IMR-90 (cell line): ENCODE results near the gene ARL4A. TPM values are rescaled to one million over a fixed set of nuclear protein-coding genes. Genes with fewer than 3 reads are reported as not detected.
A peak's percentile ranks its signal among the peaks of the same experiment; 100 is the strongest.

ENCODE experiments used
- ATAC-seq: fragments of 200-7000 bp; cut with Tn5 transposase; 2 replicates; pipeline ENCODE4 v1.9.1; 2020; ENCODE audit warnings: low read depth, mild to moderate bottlenecking, moderate library complexity
- BruUV-seq: library from RNA; stranded (reverse); fragments of 400-500 nt; replicated peaks from 2 replicates; lab custom pipeline; 2021; lab: Mats Ljungman, UMichigan
- CTCF ChIA-PET: fragments of 300-600 bp; formaldehyde crosslinking; extraction: SDS; loops from one replicate; lab custom pipeline; 2021; ENCODE audit warnings: antibody characterized with exemption; lab: Yijun Ruan, JAX
- POLR2A ChIA-PET: fragments of 300-600 bp; sonication (Branson Sonifier 250); formaldehyde crosslinking; loops from one replicate; lab custom pipeline; 2022; ENCODE audit warnings: antibody characterized with exemption; ENCODE audit not compliant: unreplicated experiment; lab: Charles Lee
- DNase-seq: peaks from one replicate; pipeline ENCODE4 v3.0.0; 2013
- H2AFZ ChIP-seq: replicated peaks from 2 replicates; pipeline ENCODE3; 2013; ENCODE audit warnings: low read length, mild to moderate bottlenecking; ENCODE audit not compliant: poor library complexity
- H2AK5ac ChIP-seq: 2 replicates; pipeline ENCODE4 v1.6.1; 2013; ENCODE audit warnings: low read depth, low read length, inconsistent platforms
- H2AK9ac ChIP-seq: replicated peaks from 2 replicates; pipeline ENCODE3; 2013; ENCODE audit warnings: mild to moderate bottlenecking, low read depth, low read length, moderate library complexity; ENCODE audit not compliant: poor library complexity
- H2BK120ac ChIP-seq: 2 replicates; pipeline ENCODE4 v1.6.1; 2013; ENCODE audit warnings: low read depth, low read length, inconsistent platforms
- H2BK15ac ChIP-seq: 3 replicates; pipeline ENCODE4 v1.6.1; 2013; ENCODE audit warnings: low read depth, low read length, inconsistent platforms
- H2BK20ac ChIP-seq: 2 replicates; pipeline ENCODE4 v1.6.1; 2013; ENCODE audit warnings: low read depth, mild to moderate bottlenecking, inconsistent platforms, low read length, moderate library complexity
- H2BK5ac ChIP-seq: 2 replicates; pipeline ENCODE4 v1.6.1; 2013; ENCODE audit warnings: mild to moderate bottlenecking, low read depth, low read length, inconsistent platforms; ENCODE audit not compliant: poor library complexity, severe bottlenecking
- H3K14ac ChIP-seq: replicated peaks from 2 replicates; pipeline ENCODE4 v1.6.1; 2013; ENCODE audit warnings: low read depth, low read length, inconsistent platforms
- H3K18ac ChIP-seq: 2 replicates; pipeline ENCODE4 v1.6.1; 2013; ENCODE audit warnings: low read depth, low read length, control low read depth
- H3K23ac ChIP-seq: 2 replicates; pipeline ENCODE4 v1.6.1; 2013; ENCODE audit warnings: low read depth, low read length, inconsistent platforms
- H3K27ac ChIP-seq: 2 replicates; pipeline ENCODE4 v1.5.1; 2013; ENCODE audit warnings: mild to moderate bottlenecking, control low read depth, low read length; ENCODE audit not compliant: insufficient read depth
- H3K27me3 ChIP-seq: 2 replicates; pipeline ENCODE4 v1.6.1; 2013; ENCODE audit warnings: low read length; ENCODE audit not compliant: control insufficient read depth, insufficient read depth
- H3K36me3 ChIP-seq: 2 replicates; pipeline ENCODE4 v1.6.1; 2013; ENCODE audit warnings: low read length, mixed read lengths; ENCODE audit not compliant: control insufficient read depth, insufficient read depth
- H3K4ac ChIP-seq: 2 replicates; pipeline ENCODE4 v1.6.1; 2013; ENCODE audit warnings: low read depth, low read length, inconsistent platforms
- H3K4me1 ChIP-seq: 2 replicates; pipeline ENCODE4 v1.6.1; 2013; ENCODE audit warnings: low read length, mixed read lengths; ENCODE audit not compliant: control insufficient read depth, insufficient read depth
- H3K4me2 ChIP-seq: 2 replicates; pipeline ENCODE4 v1.6.1; 2013; ENCODE audit warnings: low read depth, mild to moderate bottlenecking, control low read depth, low read length, moderate library complexity
- H3K4me3 ChIP-seq: 2 replicates; pipeline ENCODE4 v1.5.1; 2013; ENCODE audit warnings: low read depth, mild to moderate bottlenecking, control low read depth, low read length, moderate library complexity; ENCODE audit not compliant: insufficient read depth
- H3K56ac ChIP-seq: 2 replicates; pipeline ENCODE4 v1.6.1; 2013; ENCODE audit warnings: low read length, inconsistent platforms; ENCODE audit not compliant: insufficient read depth; ENCODE audit errors: extremely low read depth
- H3K79me1 ChIP-seq, 2 experiments: 2 replicates each; pipeline ENCODE4 v1.6.1; 2013; ENCODE audit warnings: low read length in 2 of 2, inconsistent platforms in 1 of 2, low read depth in 1 of 2
- H3K9ac ChIP-seq: 2 replicates; pipeline ENCODE4 v1.6.1; 2013; ENCODE audit warnings: low read depth, low read length, control low read depth
- H3K9me1 ChIP-seq: 2 replicates; pipeline ENCODE4 v1.6.1; 2013; ENCODE audit warnings: low read length, inconsistent platforms; ENCODE audit not compliant: insufficient read depth
- H3K9me3 ChIP-seq: 2 replicates; pipeline ENCODE4 v1.6.1; 2013; ENCODE audit warnings: low read length; ENCODE audit not compliant: control insufficient read depth, insufficient read depth
- H4K20me1 ChIP-seq: 2 replicates; pipeline ENCODE4 v1.6.1; 2013; ENCODE audit warnings: low read length, inconsistent platforms; ENCODE audit not compliant: insufficient read depth
- H4K5ac ChIP-seq: 2 replicates; pipeline ENCODE4 v1.6.1; 2013; ENCODE audit warnings: mild to moderate bottlenecking, low read depth, low read length, control low read depth
- H4K8ac ChIP-seq, 2 experiments: 2 replicates each; pipeline ENCODE4 v1.6.1; 2013; ENCODE audit warnings: low read depth in 2 of 2, low read length in 2 of 2, control low read depth in 1 of 2, inconsistent platforms in 1 of 2
- H4K91ac ChIP-seq: 2 replicates; pipeline ENCODE4 v1.6.1; 2013; ENCODE audit warnings: low read depth, low read length, inconsistent platforms; ENCODE audit not compliant: insufficient read depth
- MAZ ChIP-seq: IDR thresholded peaks from 2 replicates; pipeline ENCODE4 v1.6.1; 2012; ENCODE audit warnings: low read depth, mild to moderate bottlenecking, low read length, improper control_type of control experiment, moderate library complexity, borderline replicate concordance
- RCOR1 ChIP-seq: IDR thresholded peaks from 2 replicates; pipeline ENCODE4 v1.6.1; 2012; ENCODE audit warnings: mild to moderate bottlenecking, low read length, improper control_type of control experiment; ENCODE audit not compliant: insufficient replicate concordance
- RFX5 ChIP-seq: IDR thresholded peaks from 2 replicates; pipeline ENCODE4 v1.8.0; 2012; ENCODE audit warnings: low read depth, mild to moderate bottlenecking, low read length, moderate library complexity
- WGBS, 2 experiments: methylation state at CpG; one replicate each; pipeline versions ENCODE4 v1.1.5 to v1.1.7; 2013; ENCODE audit warnings: missing lambda C conversion rate in 2 of 2; ENCODE audit not compliant: insufficient read length in 1 of 2; ENCODE audit errors: extremely low coverage in 2 of 2; 5-methylcytosine and 5-hydroxymethylcytosine counted together
- dilution Hi-C: fragments of 300-500 bp; cut with HindIII; formaldehyde crosslinking; loops from one replicate; pipeline ENCODE4 v1.14.3; 2018; ENCODE audit warnings: low sequenced_read_pairs; ENCODE audit not compliant: unreplicated experiment
- in situ Hi-C: fragments of 300-500 bp; cut with MboI; formaldehyde crosslinking; loops from 3 replicates; pipeline ENCODE4 v1.14.3; 2019; ENCODE audit warnings: low sequenced_read_pairs, inconsistent platforms, mixed read lengths
- intact Hi-C: fragments of 100-400 bp; cut with micrococcal nuclease; formaldehyde crosslinking; loops from 2 replicates; pipeline ENCODE4 v1.10.0; 2022
- polyA plus RNA-seq, 3 experiments: library from polyadenylated mRNA; depleted of rRNA; stranded (reverse); fragments of >200 nt; gene quantifications; 2 replicates each; pipeline ENCODE4 v1.2.3, GENCODE V29; 2012; ENCODE audit warnings: low replicate concordance in 1 of 3
- total RNA-seq: library from RNA; depleted of rRNA; stranded (reverse); fragments of >200 nt; gene quantifications from 2 replicates; pipeline ENCODE4 v1.2.3, GENCODE V29; 2012

ARL4A gene
- total and polyA plus RNA-seq, 2 of the 4 experiments (the other 2 are of a cell fraction): 13.7 to 22.4 TPM

- no peaks in the 10 kb centered on the region for H3K9me3 ChIP-seq
- H3K23ac ChIP-seq: no peak overlapping the region
- H3K4me1 ChIP-seq: peaks cover 4% of the 10 kb centered on the region
- intact Hi-C loops: no loop called here
- CTCF ChIA-PET: interaction anchor here (0.8 kb wide), 2 partner anchors 34 to 541 kb away, joined by 3 read pairs; partner anchors contain the start of gene ARL4A
- POLR2A ChIA-PET: no interaction called here
- 100% methylated on average over 1 of the region's 6 CpGs; no CpG with 5 or more reads in 1 of the 2 experiments for WGBS, 2 experiments
- H3K9me1 ChIP-seq: peaks cover 3% of the 10 kb centered on the region; the same call in 1 of the 2 replicates
- no TSS peak for BruUV-seq
- H4K5ac ChIP-seq: peak overlapping the region; percentile 63; the same call in 1 of the 2 replicates
- no peaks in the 10 kb centered on the region for H3K36me3 ChIP-seq
- H2AK5ac ChIP-seq: no peak overlapping the region
- ATAC-seq (no peak), DNase-seq (no peak)
- H3K9ac ChIP-seq: no peak overlapping the region
- no peak overlapping the region for H4K8ac ChIP-seq
- no peaks in the 10 kb centered on the region for H3K79me1 ChIP-seq
- no peaks in the 10 kb centered on the region for H3K27me3 ChIP-seq
- H2BK15ac ChIP-seq: no peak overlapping the region
- no peak overlapping the region for H2BK120ac ChIP-seq
- no peak overlapping the region for H3K4me3 ChIP-seq
- H3K27ac ChIP-seq: no peak overlapping the region
- H2BK5ac ChIP-seq: no peak overlapping the region
- no peak for TF ChIP-seq RFX5
- no peak for TF ChIP-seq RCOR1
- TF ChIP-seq MAZ: no peak
- H3K14ac ChIP-seq: no peak overlapping the region
- 0 out of 2 replicates have a peak overlapping the region, but pooled peaks have one; percentile 3 for H2BK20ac ChIP-seq
- no peaks in the 10 kb centered on the region for H4K20me1 ChIP-seq
- dilution Hi-C loops: no loop called here
- no peak overlapping the region for H3K4me2 ChIP-seq
- H3K56ac ChIP-seq: no peak overlapping the region
- H2AFZ ChIP-seq: no peak overlapping the region
- in situ Hi-C loops: no loop called here
- H3K4ac ChIP-seq: 0 out of 2 replicates have a peak overlapping the region, but pooled peaks have one; percentile 23
- no peak overlapping the region for H2AK9ac ChIP-seq
- no peak overlapping the region for H4K91ac ChIP-seq
- no peak overlapping the region for H3K18ac ChIP-seq
These were observed 33.9 kb downstream of the ARL4A start for GRCh38 chr7:12721286-12721830.
